HG03432 (cell line): ENCODE measurements around the gene TOM1L2.

ENCODE experiments used
- ATAC-seq: cut with Tn5 transposase; IDR thresholded peaks from one replicate; pipeline ENCODE4 v1.9.1; 2021; ENCODE audit warnings: mild to moderate bottlenecking, moderate library complexity; ENCODE audit not compliant: unreplicated experiment

The TOM1L2 gene

GRCh38 chr17:17837966-17838962 is 133.9 kb downstream of the TOM1L2 start:
- ATAC-seq: no peak

- ATAC-seq: no peak
Observed at GRCh38 chr17:17837380-17837821, 134.8 kb downstream of the TOM1L2 start.

GRCh38 chr17:17836818-17837379 is 135.3 kb downstream of the TOM1L2 start, which contains the start of gene SREBF1:
Gene SREBF1, minus strand, starts transcription at chr17:17836986. Its CDS starts 169 bp downstream, at chr17:17836817.
- ATAC-seq: peak; percentile 36

GRCh38 chr17:17836250-17836817 is 135.9 kb downstream of the TOM1L2 start:
- ATAC-seq: peak; percentile 67

GRCh38 chr17:17835415-17836249 is 136.6 kb downstream of the TOM1L2 start:
- ATAC-seq: no peak

GRCh38 chr17:17834974-17835373 is 137.2 kb downstream of the TOM1L2 start:
- no peak for ATAC-seq

GRCh38 chr17:17833658-17834357 is 138.4 kb downstream of the TOM1L2 start:
- no peak for ATAC-seq

- no peak for ATAC-seq
Observed at GRCh38 chr17:17832032-17832363, 140.2 kb downstream of the TOM1L2 start.

GRCh38 chr17:17831208-17832031 is 140.8 kb downstream of the TOM1L2 start:
- ATAC-seq: no peak

- ATAC-seq: no peak
Observed at GRCh38 chr17:17830740-17831207, 141.4 kb downstream of the TOM1L2 start.

- ATAC-seq: no peak
Observed at GRCh38 chr17:17830269-17830567, 142.0 kb downstream of the TOM1L2 start.

- ATAC-seq: no peak
Observed at GRCh38 chr17:17827826-17828621, 144.2 kb downstream of the TOM1L2 start.

- no peak for ATAC-seq
Observed at GRCh38 chr17:17826942-17827785, 145.0 kb downstream of the TOM1L2 start.

GRCh38 chr17:17826342-17826713 is 145.9 kb downstream of the TOM1L2 start:
- no peak for ATAC-seq

- no peak for ATAC-seq
Observed at GRCh38 chr17:17824783-17825614, 147.2 kb downstream of the TOM1L2 start.

GRCh38 chr17:17824119-17824782 is 147.9 kb downstream of the TOM1L2 start:
- peak; percentile 11 for ATAC-seq
